Measurements from ENCODE around the gene CENPF. TPM values are rescaled to one million over a fixed set of nuclear protein-coding genes. Genes with fewer than 3 reads are reported as not detected.

Gene CENPF
- total RNA-seq, 2 experiments from 2014 or later: 110 to 173 TPM

DNA sequence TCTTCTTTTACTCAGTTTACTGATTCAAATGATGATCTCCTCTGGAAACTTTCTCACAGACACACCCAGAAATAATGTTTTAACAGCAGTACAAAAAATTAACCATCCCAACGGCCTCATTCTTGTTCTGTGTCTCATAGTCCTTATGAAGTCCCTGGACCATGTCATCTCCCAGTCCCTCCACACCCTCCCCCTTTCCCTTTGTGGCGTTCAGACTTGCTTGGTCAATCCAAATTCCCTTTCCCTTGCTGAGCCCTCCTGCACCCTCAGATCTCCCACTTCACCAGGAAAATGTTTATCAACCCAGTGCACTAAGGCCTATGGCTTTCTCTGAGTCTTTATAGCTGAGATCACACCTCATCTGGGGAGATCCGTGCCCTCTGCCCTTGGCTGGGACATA is 85.9 kb downstream of the CENPF start:
- intact Hi-C loops (cut with micrococcal nuclease; ENCODE audit: unreplicated experiment): no loop called here
- TF ChIP-seq, protein P1, sequence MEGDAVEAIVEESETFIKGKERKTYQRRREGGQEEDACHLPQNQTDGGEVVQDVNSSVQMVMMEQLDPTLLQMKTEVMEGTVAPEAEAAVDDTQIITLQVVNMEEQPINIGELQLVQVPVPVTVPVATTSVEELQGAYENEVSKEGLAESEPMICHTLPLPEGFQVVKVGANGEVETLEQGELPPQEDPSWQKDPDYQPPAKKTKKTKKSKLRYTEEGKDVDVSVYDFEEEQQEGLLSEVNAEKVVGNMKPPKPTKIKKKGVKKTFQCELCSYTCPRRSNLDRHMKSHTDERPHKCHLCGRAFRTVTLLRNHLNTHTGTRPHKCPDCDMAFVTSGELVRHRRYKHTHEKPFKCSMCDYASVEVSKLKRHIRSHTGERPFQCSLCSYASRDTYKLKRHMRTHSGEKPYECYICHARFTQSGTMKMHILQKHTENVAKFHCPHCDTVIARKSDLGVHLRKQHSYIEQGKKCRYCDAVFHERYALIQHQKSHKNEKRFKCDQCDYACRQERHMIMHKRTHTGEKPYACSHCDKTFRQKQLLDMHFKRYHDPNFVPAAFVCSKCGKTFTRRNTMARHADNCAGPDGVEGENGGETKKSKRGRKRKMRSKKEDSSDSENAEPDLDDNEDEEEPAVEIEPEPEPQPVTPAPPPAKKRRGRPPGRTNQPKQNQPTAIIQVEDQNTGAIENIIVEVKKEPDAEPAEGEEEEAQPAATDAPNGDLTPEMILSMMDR (conservative IDR thresholded peaks at IDR 0.05; ENCODE audit: low read length): no peak
- TF ChIP-seq EZH2phosphoT487 (IDR thresholded peaks at IDR 0.05; ENCODE audit: borderline replicate concordance, low read depth, low read length): no peak
- Histone ChIP-seq H3K9me3 (ENCODE audit: low read length) (no peaks in the 10 kb centered on the region), H3K36me3 (ENCODE audit: insufficient read depth, low read length) (no peaks in the 10 kb centered on the region), H3K4me2 (ENCODE audit: low read length) (no peak overlapping the region), H3K4me3 (ENCODE audit: low read depth, low read length, poor library complexity, severe bottlenecking) (no peak overlapping the region), H3K4me1 (ENCODE audit: insufficient read depth, low read length, poor library complexity, severe bottlenecking) (no peaks in the 10 kb centered on the region), H3K27ac (ENCODE audit: low read depth, low read length, poor library complexity, severe bottlenecking) (no peak overlapping the region), H3K9me2 (ENCODE audit: insufficient read depth, low read length) (no peaks in the 10 kb centered on the region), H3K79me2 (ENCODE audit: insufficient read depth, low read depth, low read length) (no peaks in the 10 kb centered on the region), H2AFZ (ENCODE audit: low read length) (no peak overlapping the region), H4K20me1 (ENCODE audit: insufficient read depth, low read length) (no peaks in the 10 kb centered on the region)
- DNase-seq (ENCODE audit: low spot score): no peak
- ChIA-PET CTCF (ENCODE audit: unreplicated experiment) (no interaction called here), POLR2A (no interaction called here)
- no TSS peak for BruUV-seq (replicated peaks)

DNA sequence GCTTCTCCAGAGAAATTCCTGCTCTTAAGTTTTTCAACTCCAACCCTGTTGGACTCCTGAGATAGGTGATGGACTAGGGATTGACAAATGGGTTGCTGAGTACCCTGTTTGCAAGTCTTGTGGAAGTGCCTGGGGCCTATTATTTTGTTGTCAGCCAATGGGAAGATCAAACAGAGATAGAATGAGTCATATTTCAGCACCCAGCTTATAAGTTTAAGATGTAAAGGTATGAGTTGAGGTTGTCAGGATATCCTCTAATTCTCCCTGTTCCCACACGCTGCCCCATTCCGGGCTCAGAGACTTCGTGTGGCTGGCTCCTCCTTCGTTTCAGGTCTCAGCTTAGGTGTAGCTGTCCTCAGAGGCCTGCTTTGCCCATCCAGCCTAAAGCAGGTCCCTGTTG is 91.8 kb downstream of the CENPF start:
- no peak overlapping the region for H3K27ac ChIP-seq (ENCODE audit: low read depth, low read length, poor library complexity, severe bottlenecking)
- H3K9me2 ChIP-seq (ENCODE audit: insufficient read depth, low read length): no peaks in the 10 kb centered on the region
- BruUV-seq (replicated peaks): no TSS peak
- no peak overlapping the region for H3K4me2 ChIP-seq (ENCODE audit: low read length)
- H2AFZ ChIP-seq (ENCODE audit: low read length): no peak overlapping the region
- intact Hi-C loops (cut with micrococcal nuclease; ENCODE audit: unreplicated experiment): no loop called here
- H3K9me3 ChIP-seq (ENCODE audit: low read length): no peaks in the 10 kb centered on the region
- H3K4me1 ChIP-seq (ENCODE audit: insufficient read depth, low read length, poor library complexity, severe bottlenecking): no peaks in the 10 kb centered on the region
- H4K20me1 ChIP-seq (ENCODE audit: insufficient read depth, low read length): no peaks in the 10 kb centered on the region
- DNase-seq (ENCODE audit: low spot score): no peak
- H3K4me3 ChIP-seq (ENCODE audit: low read depth, low read length, poor library complexity, severe bottlenecking): no peak overlapping the region
- H3K36me3 ChIP-seq (ENCODE audit: insufficient read depth, low read length): no peaks in the 10 kb centered on the region
- ChIA-PET CTCF (ENCODE audit: unreplicated experiment) (no interaction called here), POLR2A (interaction anchor here (1.1 kb wide), 1 partner anchor 26 kb away, joined by 3 read pairs; no protein-coding TSS in a partner anchor)
- no peaks in the 10 kb centered on the region for H3K79me2 ChIP-seq (ENCODE audit: insufficient read depth, low read depth, low read length)
- no peak for TF ChIP-seq EZH2phosphoT487 (IDR thresholded peaks at IDR 0.05; ENCODE audit: borderline replicate concordance, low read depth, low read length)

DNA sequence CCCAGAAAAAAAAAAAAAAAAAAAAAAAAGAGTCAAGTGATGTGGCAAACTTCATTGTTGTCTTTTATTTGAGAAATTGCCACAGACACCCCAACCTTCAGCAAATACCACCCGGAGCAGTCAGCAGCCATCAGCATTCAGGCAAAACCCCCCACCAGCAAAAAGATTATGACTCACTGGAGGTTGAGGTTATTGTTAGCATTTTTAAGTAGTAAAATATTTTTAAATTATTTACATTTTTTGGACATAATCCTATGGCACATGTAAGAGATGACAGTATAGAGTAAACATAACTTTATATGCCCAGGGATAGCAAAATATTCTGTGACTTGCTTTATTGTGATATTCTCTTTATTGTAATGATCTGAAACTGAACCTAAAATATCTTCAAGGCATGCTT is 95.6 kb downstream of the CENPF start:
- no peaks in the 10 kb centered on the region for H3K79me2 ChIP-seq (ENCODE audit: insufficient read depth, low read depth, low read length)
- no peaks in the 10 kb centered on the region for H3K4me1 ChIP-seq (ENCODE audit: insufficient read depth, low read length, poor library complexity, severe bottlenecking)
- BruUV-seq (replicated peaks): no TSS peak
- H2AFZ ChIP-seq (ENCODE audit: low read length): no peak overlapping the region
- DNase-seq (ENCODE audit: low spot score): no peak
- no peak overlapping the region for H3K4me3 ChIP-seq (ENCODE audit: low read depth, low read length, poor library complexity, severe bottlenecking)
- H3K27ac ChIP-seq (ENCODE audit: low read depth, low read length, poor library complexity, severe bottlenecking): no peak overlapping the region
- H3K36me3 ChIP-seq (ENCODE audit: insufficient read depth, low read length): no peaks in the 10 kb centered on the region
- no peaks in the 10 kb centered on the region for H4K20me1 ChIP-seq (ENCODE audit: insufficient read depth, low read length)
- H3K9me3 ChIP-seq (ENCODE audit: low read length): no peaks in the 10 kb centered on the region
- no peaks in the 10 kb centered on the region for H3K9me2 ChIP-seq (ENCODE audit: insufficient read depth, low read length)
- TF ChIP-seq, protein P1 (conservative IDR thresholded peaks at IDR 0.05; ENCODE audit: low read length): no peak
- no peak for TF ChIP-seq EZH2phosphoT487 (IDR thresholded peaks at IDR 0.05; ENCODE audit: borderline replicate concordance, low read depth, low read length)
- POLR2A ChIA-PET: interaction anchor here (0.6 kb wide), 1 partner anchor 82 kb away, joined by 4 read pairs; no protein-coding TSS in a partner anchor
- H3K4me2 ChIP-seq (ENCODE audit: low read length): no peak overlapping the region
- CTCF ChIA-PET (ENCODE audit: unreplicated experiment): no interaction called here
- intact Hi-C loops (cut with micrococcal nuclease; ENCODE audit: unreplicated experiment): no loop called here

All from OCI-LY7 (cell line).